DOHH2 (cell line): Measurements from ENCODE around the gene MICAL3.

Experiments
- H3F3A ChIP-seq: fragments of 200-600 bp; sonication (generic), shearing (Covaris generic); 2 replicates; pipeline ENCODE4 v1.6.0; 2016; ENCODE audit warnings: antibody characterized with exemption, mild to moderate bottlenecking; ENCODE audit not compliant: control insufficient read depth, insufficient read depth
- H3K27ac ChIP-seq: fragments of 200-600 bp; sonication (generic); 2 replicates; pipeline ENCODE4 v1.5.1; 2014; ENCODE audit warnings: low read depth, mild to moderate bottlenecking, low read length, moderate library complexity
- H3K27me3 ChIP-seq: fragments of 200-600 bp; sonication (generic); 2 replicates; pipeline ENCODE4 v1.6.1; 2014; ENCODE audit warnings: mild to moderate bottlenecking, low read length, mixed read lengths; ENCODE audit not compliant: control insufficient read depth
- H3K36me3 ChIP-seq: fragments of 200-600 bp; sonication (generic); 2 replicates; pipeline ENCODE4 v1.6.1; 2014; ENCODE audit warnings: mild to moderate bottlenecking, low read length, moderate library complexity, mixed read lengths; ENCODE audit not compliant: control insufficient read depth
- H3K4me1 ChIP-seq: fragments of 200-600 bp; sonication (generic); 2 replicates; pipeline ENCODE4 v1.6.1; 2014; ENCODE audit warnings: mild to moderate bottlenecking, low read length, mixed read lengths; ENCODE audit not compliant: control insufficient read depth
- H3K4me2 ChIP-seq: fragments of 200-600 bp; sonication (generic); 2 replicates; pipeline ENCODE4 v1.6.0; 2014; ENCODE audit warnings: mild to moderate bottlenecking, low read length, moderate library complexity
- H3K4me3 ChIP-seq: fragments of 200-600 bp; sonication (generic); 2 replicates; pipeline ENCODE4 v1.5.1; 2014; ENCODE audit warnings: mild to moderate bottlenecking, low read length, mixed read lengths
- H3K79me2 ChIP-seq: fragments of 200-600 bp; sonication (generic); 2 replicates; pipeline ENCODE4 v1.6.1; 2014; ENCODE audit warnings: mild to moderate bottlenecking, low read length, mixed read lengths; ENCODE audit not compliant: control insufficient read depth
- H3K9me2 ChIP-seq: fragments of 200-600 bp; sonication (generic); replicated peaks from 2 replicates; pipeline ENCODE4 v1.6.1; 2014; ENCODE audit warnings: mild to moderate bottlenecking, low read length, mixed read lengths; ENCODE audit not compliant: control insufficient read depth
- H3K9me3 ChIP-seq: fragments of 200-600 bp; sonication (generic); 2 replicates; pipeline ENCODE4 v1.6.1; 2014; ENCODE audit warnings: antibody characterized with exemption, low read length, mixed read lengths; ENCODE audit not compliant: control insufficient read depth, insufficient read depth
- H4K20me1 ChIP-seq: fragments of 200-600 bp; sonication (generic); 2 replicates; pipeline ENCODE4 v1.6.0; 2014; ENCODE audit warnings: low read depth, mild to moderate bottlenecking, antibody characterized with exemption, low read length, moderate library complexity; ENCODE audit not compliant: control insufficient read depth, insufficient read depth
- EZH2phosphoT487 ChIP-seq: fragments of 200-600 bp; sonication (generic); IDR thresholded peaks from 2 replicates; pipeline ENCODE4 v1.6.1; 2017; ENCODE audit warnings: borderline replicate concordance, mild to moderate bottlenecking, antibody characterized with exemption, low read length, moderate library complexity, mixed read lengths
- TF ChIP-seq, protein P1 (sequence below): fragments of 200-600 bp; sonication (generic); IDR thresholded peaks from one replicate; pipeline ENCODE4 v1.5.1; 2014; ENCODE audit warnings: antibody characterized with exemption, mild to moderate bottlenecking, low read depth, low read length; ENCODE audit not compliant: poor library complexity, severe bottlenecking

Gene MICAL3

DNA sequence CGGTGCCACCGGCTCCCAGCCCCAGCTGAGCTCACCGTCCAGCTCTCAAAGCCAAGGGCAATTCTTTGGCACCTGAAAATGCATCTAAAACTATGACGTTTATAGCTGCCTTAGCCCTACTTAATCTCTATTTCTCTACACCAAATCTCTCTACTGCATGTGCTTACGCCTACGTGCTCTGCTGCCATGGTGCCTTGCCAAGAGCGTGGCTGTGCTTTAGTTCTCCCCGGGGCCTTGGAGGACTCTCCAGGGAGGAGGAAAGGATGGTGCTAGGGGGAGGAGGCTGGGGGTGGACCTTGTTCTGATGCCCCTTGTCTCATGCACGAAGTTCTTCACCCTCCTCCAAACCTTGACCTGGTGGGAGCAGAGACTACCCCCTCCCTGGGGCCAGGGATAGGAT lies 241.0 kb downstream of the MICAL3 start:
- Histone ChIP-seq H3K4me3 (no peak overlapping the region), H3K4me2 (no peak overlapping the region), H3K9me2 (no peaks in the 10 kb centered on the region), H3K9me3 (no peaks in the 10 kb centered on the region), H3K36me3 (no peaks in the 10 kb centered on the region), H3K4me1 (peaks cover 36% of the 10 kb centered on the region), H3K27ac (no peak overlapping the region), H3K79me2 (peaks cover 6% of the 10 kb centered on the region), H3F3A (0 out of 2 replicates have a peak, but pooled peaks cover 4% of the 10 kb centered on the region), H4K20me1 (no peaks in the 10 kb centered on the region), H3K27me3 (no peaks in the 10 kb centered on the region)
- no peak for TF ChIP-seq EZH2phosphoT487
- TF ChIP-seq, protein P1, sequence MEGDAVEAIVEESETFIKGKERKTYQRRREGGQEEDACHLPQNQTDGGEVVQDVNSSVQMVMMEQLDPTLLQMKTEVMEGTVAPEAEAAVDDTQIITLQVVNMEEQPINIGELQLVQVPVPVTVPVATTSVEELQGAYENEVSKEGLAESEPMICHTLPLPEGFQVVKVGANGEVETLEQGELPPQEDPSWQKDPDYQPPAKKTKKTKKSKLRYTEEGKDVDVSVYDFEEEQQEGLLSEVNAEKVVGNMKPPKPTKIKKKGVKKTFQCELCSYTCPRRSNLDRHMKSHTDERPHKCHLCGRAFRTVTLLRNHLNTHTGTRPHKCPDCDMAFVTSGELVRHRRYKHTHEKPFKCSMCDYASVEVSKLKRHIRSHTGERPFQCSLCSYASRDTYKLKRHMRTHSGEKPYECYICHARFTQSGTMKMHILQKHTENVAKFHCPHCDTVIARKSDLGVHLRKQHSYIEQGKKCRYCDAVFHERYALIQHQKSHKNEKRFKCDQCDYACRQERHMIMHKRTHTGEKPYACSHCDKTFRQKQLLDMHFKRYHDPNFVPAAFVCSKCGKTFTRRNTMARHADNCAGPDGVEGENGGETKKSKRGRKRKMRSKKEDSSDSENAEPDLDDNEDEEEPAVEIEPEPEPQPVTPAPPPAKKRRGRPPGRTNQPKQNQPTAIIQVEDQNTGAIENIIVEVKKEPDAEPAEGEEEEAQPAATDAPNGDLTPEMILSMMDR = no peak

DNA sequence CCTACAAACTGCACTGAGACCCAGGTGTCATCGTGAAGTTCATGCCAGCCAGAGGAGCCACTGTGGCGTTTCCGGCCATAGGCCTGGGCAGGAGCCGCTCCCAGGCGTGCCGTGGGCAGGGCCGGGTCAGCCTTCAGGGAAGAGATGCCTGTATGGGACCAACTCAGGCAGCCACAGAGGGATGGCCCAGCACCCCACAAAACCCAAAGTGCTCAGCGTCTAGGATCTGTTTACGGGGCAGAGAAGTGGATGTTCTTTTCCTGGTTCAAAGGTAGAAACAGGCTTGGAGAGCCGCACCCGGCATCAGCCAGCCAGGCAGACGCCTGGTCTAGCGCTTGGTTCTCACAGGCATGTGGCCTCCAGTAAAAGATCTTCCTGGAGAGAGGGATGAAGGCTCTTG lies 241.7 kb downstream of the MICAL3 start:
- Histone ChIP-seq H3K4me3 (no peak overlapping the region), H3K9me3 (no peaks in the 10 kb centered on the region), H3K36me3 (no peaks in the 10 kb centered on the region), H3F3A (0 out of 2 replicates have a peak, but pooled peaks cover 3% of the 10 kb centered on the region), H3K4me2 (no peak overlapping the region), H3K79me2 (peaks cover 13% of the 10 kb centered on the region), H3K27ac (no peak overlapping the region), H3K27me3 (no peaks in the 10 kb centered on the region), H3K4me1 (peaks cover 43% of the 10 kb centered on the region), H4K20me1 (no peaks in the 10 kb centered on the region), H3K9me2 (no peaks in the 10 kb centered on the region)
- TF ChIP-seq, protein P1 = no peak
- TF ChIP-seq EZH2phosphoT487 = no peak

DNA sequence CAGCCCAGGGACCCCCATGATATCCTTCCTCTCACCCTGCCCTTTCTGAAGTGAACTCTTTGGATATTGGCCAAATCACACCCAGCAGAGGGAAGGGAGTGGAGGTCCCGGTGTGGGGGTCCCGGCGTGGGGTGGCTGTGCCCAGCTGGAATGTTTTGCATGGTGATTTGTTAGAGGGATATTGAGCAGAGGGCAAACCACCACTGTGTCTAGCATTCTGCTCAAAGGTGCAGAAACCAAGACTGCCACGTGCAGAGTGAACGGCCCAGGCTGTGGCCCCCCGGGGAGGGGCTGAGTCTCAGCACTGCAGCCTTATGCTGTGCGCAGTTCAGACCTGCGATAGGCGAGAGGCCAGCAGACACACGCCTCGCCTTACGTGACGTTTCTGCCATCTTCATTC lies 242.2 kb downstream of the MICAL3 start:
- no peaks in the 10 kb centered on the region for H3K36me3 ChIP-seq
- H3K4me2 ChIP-seq = no peak overlapping the region
- no peaks in the 10 kb centered on the region for H3K9me2 ChIP-seq
- peaks cover 43% of the 10 kb centered on the region for H3K4me1 ChIP-seq
- H3K9me3 ChIP-seq = no peaks in the 10 kb centered on the region
- no peaks in the 10 kb centered on the region for H3K27me3 ChIP-seq
- H3K27ac ChIP-seq = no peak overlapping the region
- no peaks in the 10 kb centered on the region for H4K20me1 ChIP-seq
- H3K4me3 ChIP-seq = no peak overlapping the region
- no peaks in the 10 kb centered on the region for H3F3A ChIP-seq
- no peak for TF ChIP-seq EZH2phosphoT487
- TF ChIP-seq, protein P1 = no peak
- peaks cover 18% of the 10 kb centered on the region for H3K79me2 ChIP-seq
